Endometrial microvascular endothelial cells (primary cell): ENCODE results near the gene TAF4. TPM values are rescaled to one million over a fixed set of nuclear protein-coding genes. Genes with fewer than 3 reads are reported as not detected.
"Not testable (repeated sequence)": the region's sequence is repeated elsewhere in the genome, so short reads cannot be mapped to it uniquely, and the experiment has no call there.

Source experiments
- in situ Hi-C: cut with HindIII; loops from 2 replicates; pipeline ENCODE4 v1.10.0; 2017; ENCODE audit warnings: low sequenced_read_pairs, low pct_unique_long_range_greater_than_20kb; ENCODE audit errors: inconsistent ontology term
- total RNA-seq: library from RNA; depleted of rRNA; stranded (reverse); fragments of >200 nt; gene quantifications from one replicate; pipeline ENCODE4 v1.2.3, GENCODE V29; 2015; ENCODE audit errors: inconsistent ontology term

The TAF4 gene
- total RNA-seq, 1 donor from 2014 or later: 2.6 TPM

DNA sequence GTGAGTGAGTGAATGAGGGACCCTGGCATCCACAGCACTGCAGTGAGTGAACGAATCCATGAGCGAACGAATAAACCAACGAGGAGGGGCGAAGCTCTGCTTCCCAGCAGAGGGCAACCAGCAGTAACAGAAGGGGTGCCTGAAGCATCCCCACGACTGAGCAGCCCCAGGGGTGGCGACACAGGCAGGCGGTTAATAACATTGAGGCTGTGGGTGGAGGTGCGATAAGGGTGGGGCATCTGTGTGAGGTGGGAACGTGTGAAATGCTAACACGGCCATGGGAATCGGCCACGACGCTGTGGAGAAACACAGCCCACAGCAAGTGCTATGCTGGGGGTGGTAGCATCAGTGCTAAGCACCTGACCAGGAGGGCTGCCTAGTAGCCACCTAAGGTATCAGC lies 75.9 kb downstream of the TAF4 start:
- in situ Hi-C loops: no loop called here

DNA sequence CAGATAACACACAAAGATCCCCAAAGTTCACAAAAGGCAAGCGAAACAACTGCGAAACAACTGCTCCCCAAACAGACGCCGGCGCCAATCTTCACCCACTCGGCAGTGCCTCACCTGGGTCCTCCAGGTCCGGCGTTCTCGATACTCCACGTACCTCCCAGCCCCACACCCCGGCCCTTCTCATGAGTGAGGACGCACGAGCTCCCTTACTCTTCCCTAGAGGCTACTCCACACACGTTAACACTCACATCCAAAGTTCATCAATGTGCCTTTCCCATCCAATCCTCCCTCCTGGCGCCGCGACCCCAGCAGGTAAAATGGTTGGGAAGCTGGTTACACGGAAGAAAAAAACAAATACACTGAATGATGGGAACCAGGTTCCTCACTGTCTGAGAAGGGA lies 77.0 kb downstream of the TAF4 start:
- in situ Hi-C loops: no loop called here

GRCh38 chr20:61986762-61987321 lies 78.8 kb downstream of the TAF4 start:
- in situ Hi-C loops: no loop called here

GRCh38 chr20:61985096-61985495 lies 80.6 kb downstream of the TAF4 start:
- in situ Hi-C loops: no loop called here

DNA sequence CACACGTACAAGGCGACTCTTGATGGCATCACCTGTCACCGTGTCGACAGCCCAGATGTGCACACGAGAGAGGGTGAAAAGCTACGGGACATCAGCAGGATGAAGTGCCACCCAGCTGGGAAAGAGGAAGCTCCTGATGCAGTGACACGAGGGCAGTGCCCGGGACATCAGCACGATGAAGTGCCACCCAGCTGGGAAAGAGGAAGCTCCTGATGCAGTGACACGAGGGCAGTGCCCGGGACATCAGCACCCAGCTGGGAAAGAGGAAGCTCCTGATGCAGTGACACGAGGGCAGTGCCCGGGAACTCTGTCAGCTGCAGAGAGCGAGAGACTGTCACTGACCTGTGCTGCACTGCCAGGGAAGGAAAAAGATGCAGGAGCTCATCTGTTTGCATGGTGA lies 81.2 kb downstream of the TAF4 start:
- in situ Hi-C loops: not testable (repeated sequence)

DNA sequence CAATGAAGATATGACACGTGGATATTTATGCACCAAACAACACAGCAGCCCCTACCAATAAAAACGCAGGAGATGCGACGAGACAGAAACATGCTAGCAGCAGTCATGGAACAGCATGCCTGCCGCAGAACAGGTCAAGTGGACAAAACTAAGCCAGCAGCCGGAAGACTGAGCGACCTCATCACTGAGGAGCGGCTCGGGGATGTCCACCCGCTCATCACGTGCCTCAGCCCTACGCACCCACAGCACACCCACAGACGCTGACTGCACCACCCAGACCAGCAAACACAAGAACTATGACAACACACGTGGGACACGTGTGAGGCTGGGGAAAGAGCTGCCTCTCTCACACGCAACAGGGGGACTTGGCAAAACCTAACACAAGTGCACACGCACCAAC lies 81.7 kb downstream of the TAF4 start:
- in situ Hi-C loops: no loop called here

DNA sequence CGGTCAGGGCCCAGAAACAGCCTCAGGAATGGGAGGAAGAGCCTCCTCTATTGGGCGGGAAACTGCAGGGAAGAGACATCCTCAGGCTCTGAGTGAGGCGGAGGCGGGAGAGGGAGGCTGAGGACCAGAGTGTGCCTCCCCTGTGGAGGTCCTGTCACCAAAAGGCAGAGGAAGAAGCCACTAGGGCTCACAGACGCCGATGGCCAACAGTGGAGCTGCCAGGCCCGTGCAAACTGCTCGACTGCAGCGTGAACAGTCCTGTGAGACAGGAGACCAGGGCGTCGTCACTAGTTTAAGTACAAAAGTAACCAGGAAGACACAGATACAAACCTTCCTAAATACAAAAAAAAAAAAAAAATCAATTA lies 82.7 kb downstream of the TAF4 start:
- in situ Hi-C loops: no loop called here

GRCh38 chr20:61982191-61982950 lies 83.3 kb downstream of the TAF4 start:
- in situ Hi-C loops: no loop called here

- in situ Hi-C loops: not testable (repeated sequence)
Observed at GRCh38 chr20:61981691-61982090, 84.0 kb downstream of the TAF4 start.

DNA sequence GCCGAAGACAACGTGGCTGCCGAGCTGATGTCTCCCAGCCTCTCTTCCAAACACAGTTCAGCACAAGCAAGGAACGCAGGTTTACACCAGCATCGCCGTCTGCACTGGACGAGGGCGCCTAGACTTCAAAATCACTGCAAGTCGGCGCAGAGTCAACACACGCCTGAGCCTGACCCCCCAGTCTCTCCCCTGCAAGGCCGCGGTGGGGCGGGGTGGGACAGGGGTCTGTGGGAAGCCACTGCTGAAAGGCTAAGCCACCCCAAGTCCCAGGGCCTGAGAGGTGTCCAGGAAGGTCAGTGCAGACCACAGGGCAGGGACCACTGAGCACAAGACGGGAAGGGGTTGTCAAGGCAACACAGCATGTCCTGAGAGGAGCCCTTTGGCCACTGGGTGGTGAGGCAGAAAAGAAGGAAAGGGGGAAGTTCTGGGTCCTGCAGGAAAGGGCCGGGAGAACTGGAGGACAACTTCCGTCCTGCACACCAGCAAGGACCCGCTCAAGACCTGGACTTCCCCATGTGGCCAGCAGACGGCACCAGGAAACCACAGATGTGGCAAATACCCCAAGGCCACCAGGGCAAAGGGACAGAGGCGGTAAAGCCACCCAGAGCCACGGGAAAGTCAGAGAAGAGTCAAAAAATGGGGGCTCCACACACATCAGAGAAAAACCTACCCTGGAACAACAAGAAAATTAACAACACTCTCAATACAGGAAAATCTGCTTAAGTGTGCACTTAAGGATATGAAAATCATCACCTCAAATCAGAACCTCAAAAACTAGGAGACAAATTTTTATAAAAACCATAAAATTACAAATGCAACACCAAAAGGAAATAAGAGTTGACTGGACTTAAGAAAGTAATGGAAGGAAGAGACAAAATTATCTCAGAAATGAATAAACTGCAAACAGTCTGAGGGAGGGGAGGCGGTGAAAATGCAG lies 84.8 kb downstream of the TAF4 start:
- in situ Hi-C loops: no loop called here

- in situ Hi-C loops: no loop called here
Observed at GRCh38 chr20:61979701-61980635, 85.7 kb downstream of the TAF4 start.

DNA sequence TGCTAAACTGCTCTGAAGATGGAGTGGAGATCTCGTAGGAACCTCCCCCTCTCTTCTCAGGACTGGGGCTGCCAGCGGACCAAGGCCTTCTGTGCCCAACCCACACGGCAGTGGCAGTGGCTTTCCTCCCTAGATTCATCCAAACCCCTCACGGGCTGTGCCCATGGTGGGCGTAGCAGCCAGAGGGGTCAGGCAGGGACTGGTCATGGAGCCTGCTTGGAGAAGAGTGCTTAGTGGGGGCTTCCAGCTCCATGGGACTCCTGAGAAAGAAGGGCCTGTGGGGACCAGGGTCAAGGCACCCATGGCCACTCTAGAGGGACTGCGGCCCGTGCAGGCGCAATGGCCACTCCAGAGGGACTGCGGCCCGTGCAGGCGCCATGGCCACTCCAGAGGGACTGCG lies 86.6 kb downstream of the TAF4 start:
- in situ Hi-C loops: no loop called here

- in situ Hi-C loops: no loop called here
Observed at GRCh38 chr20:61978491-61978890, 87.2 kb downstream of the TAF4 start.

GRCh38 chr20:61977419-61977786 lies 88.3 kb downstream of the TAF4 start:
- in situ Hi-C loops: no loop called here

- in situ Hi-C loops: no loop called here
Observed at GRCh38 chr20:61976644-61977418, 88.8 kb downstream of the TAF4 start.

- in situ Hi-C loops: no loop called here
Observed at GRCh38 chr20:61976263-61976643, 89.4 kb downstream of the TAF4 start.

GRCh38 chr20:61975407-61976129 lies 90.1 kb downstream of the TAF4 start:
- in situ Hi-C loops: no loop called here

DNA sequence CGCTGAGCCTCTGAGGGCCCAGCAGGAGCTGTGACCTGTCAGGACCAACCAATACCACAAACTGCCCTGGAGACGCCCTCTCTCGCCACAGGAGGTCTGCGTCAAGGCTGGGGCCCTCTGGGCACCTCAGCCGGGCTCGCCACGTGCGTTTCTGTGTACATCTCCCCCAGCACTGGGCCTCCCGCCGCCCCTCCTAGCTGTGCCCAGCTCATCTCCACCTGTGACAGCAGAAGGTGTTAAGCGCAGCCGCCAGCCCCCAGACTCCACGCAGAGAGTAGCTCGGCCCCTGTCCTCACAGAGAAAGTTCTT lies 91.4 kb downstream of the TAF4 start:
- in situ Hi-C loops: no loop called here
